HepG2 (cell line): ENCODE data around the gene STX7.

ENCODE experiments used
- KLF12 ChIP-seq: sonication (generic); formaldehyde crosslinking; IDR thresholded peaks from 2 replicates; pipeline ENCODE4 v1.4.0; 2020; ENCODE audit warnings: missing genetic modification reagents, borderline replicate concordance
- POLR2A ChIP-seq, 2 experiments: IDR thresholded peaks; 2 replicates each; pipeline ENCODE4 v1.6.1; 2011; ENCODE audit warnings: low read depth in 2 of 2, low read length in 2 of 2, mild to moderate bottlenecking in 1 of 2, moderate library complexity in 1 of 2; ENCODE audit not compliant: insufficient read depth in 1 of 2
- POLR2AphosphoS5 ChIP-seq: IDR thresholded peaks from 2 replicates; pipeline ENCODE4 v1.6.1; 2012; ENCODE audit warnings: low read depth, low read length
- RAD21 ChIP-seq: fragments of 450-650 bp; formaldehyde crosslinking; IDR thresholded peaks from 2 replicates; pipeline ENCODE4 v1.5.0; 2020; ENCODE audit warnings: mild to moderate bottlenecking
- XRCC5 ChIP-seq: fragments of 200-400 bp; formaldehyde crosslinking; optimal IDR thresholded peaks from 2 replicates; pipeline ENCODE3; 2017; ENCODE audit warnings: mild to moderate bottlenecking, low read length
- TF ChIP-seq, protein P1 (sequence below): sonication (generic); formaldehyde crosslinking; IDR thresholded peaks from 2 replicates; pipeline ENCODE4 v1.5.0; 2020; ENCODE audit warnings: mild to moderate bottlenecking, missing genetic modification reagents, moderate library complexity

DNA sequence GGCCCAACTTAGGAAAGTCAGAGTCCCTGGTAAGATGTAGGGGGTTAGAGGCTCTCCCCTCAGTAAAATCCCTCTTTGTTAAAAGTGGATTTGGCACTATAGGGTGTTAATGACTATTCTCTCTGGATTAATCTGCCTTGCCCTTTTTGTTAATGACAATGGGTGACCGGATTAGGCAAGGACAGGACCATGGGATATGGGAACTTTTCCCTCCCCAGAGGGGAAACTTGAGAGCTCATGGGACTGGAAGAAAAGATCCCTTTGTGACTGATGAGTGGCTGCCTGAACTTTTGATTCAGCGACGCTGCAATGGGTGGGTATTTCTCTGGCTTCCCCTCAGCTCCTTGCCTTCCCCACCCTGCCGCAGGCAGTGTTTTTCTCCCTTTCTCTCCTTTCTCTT lies 12.9 kb upstream of the STX7 start:
- TF ChIP-seq, protein P1, sequence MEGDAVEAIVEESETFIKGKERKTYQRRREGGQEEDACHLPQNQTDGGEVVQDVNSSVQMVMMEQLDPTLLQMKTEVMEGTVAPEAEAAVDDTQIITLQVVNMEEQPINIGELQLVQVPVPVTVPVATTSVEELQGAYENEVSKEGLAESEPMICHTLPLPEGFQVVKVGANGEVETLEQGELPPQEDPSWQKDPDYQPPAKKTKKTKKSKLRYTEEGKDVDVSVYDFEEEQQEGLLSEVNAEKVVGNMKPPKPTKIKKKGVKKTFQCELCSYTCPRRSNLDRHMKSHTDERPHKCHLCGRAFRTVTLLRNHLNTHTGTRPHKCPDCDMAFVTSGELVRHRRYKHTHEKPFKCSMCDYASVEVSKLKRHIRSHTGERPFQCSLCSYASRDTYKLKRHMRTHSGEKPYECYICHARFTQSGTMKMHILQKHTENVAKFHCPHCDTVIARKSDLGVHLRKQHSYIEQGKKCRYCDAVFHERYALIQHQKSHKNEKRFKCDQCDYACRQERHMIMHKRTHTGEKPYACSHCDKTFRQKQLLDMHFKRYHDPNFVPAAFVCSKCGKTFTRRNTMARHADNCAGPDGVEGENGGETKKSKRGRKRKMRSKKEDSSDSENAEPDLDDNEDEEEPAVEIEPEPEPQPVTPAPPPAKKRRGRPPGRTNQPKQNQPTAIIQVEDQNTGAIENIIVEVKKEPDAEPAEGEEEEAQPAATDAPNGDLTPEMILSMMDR (CRISPR knock-in tag), result no peak
- no peak for TF ChIP-seq XRCC5
- TF ChIP-seq KLF12 (CRISPR knock-in tag), result no peak
- TF ChIP-seq POLR2AphosphoS5, result no peak
- TF ChIP-seq POLR2A (IDR thresholded peaks at IDR 0.05; ENCODE audit: insufficient read depth in 1 of 2, low read depth in 2 of 2, low read length in 2 of 2), result no peak
- no peak for TF ChIP-seq RAD21 (CRISPR knock-in tag)
